IgD-negative memory B cell (primary cell): Measurements from ENCODE around the gene STK32B. TPM values are rescaled to one million over a fixed set of nuclear protein-coding genes. Genes with fewer than 3 reads are reported as not detected.

Experiments used
- H3K27ac Mint-ChIP-seq, 3 donors: one replicate each; pipeline ENCODE4 v1.8.0; 2020 to 2022; ENCODE audit warnings: mild to moderate bottlenecking in 3 of 3, mixed read lengths in 3 of 3, moderate library complexity in 1 of 3
- H3K27me3 Mint-ChIP-seq: one replicate; pipeline ENCODE4 v1.8.0; 2021; ENCODE audit warnings: mixed read lengths
- H3K36me3 Mint-ChIP-seq: one replicate; pipeline ENCODE4 v1.8.0; 2020; ENCODE audit warnings: mild to moderate bottlenecking, mixed read lengths
- H3K4me1 Mint-ChIP-seq, 3 donors: one replicate each; pipeline ENCODE4 v1.8.0; 2020 to 2022; ENCODE audit warnings: mixed read lengths in 3 of 3, mild to moderate bottlenecking in 1 of 3
- H3K4me3 Mint-ChIP-seq, 4 donors: one replicate each; pipeline ENCODE4 v1.8.0; 2020 to 2022; ENCODE audit warnings: mild to moderate bottlenecking in 4 of 4, mixed read lengths in 4 of 4, moderate library complexity in 3 of 4
- H3K9me3 Mint-ChIP-seq, 3 donors: one replicate each; pipeline ENCODE4 v1.8.0; 2020 to 2021; ENCODE audit warnings: mixed read lengths in 3 of 3, mild to moderate bottlenecking in 1 of 3
- polyA plus RNA-seq: library from polyadenylated mRNA; unstranded; fragments of 300-500 nt; fragmentation: Illumina TruSeq; gene quantifications from one replicate; pipeline ENCODE4 v1.2.3, GENCODE V29; 2021

STK32B gene
- polyA plus RNA-seq, 1 donor from 2014 or later = not detected

GRCh38 chr4:5517372-5517771 lies 466.1 kb downstream of the STK32B start:
- H3K4me3 Mint-ChIP-seq = no peak overlapping the region
- no peaks in the 10 kb centered on the region for H3K36me3 Mint-ChIP-seq
- H3K27me3 Mint-ChIP-seq = no peaks in the 10 kb centered on the region
- peaks cover 0 to 12% (median 5%) of the 10 kb centered on the region in 3 donors for H3K9me3 Mint-ChIP-seq
- H3K4me1 Mint-ChIP-seq = no peaks in the 10 kb centered on the region
- H3K27ac Mint-ChIP-seq = no peak overlapping the region

- no peaks in the 10 kb centered on the region for H3K4me1 Mint-ChIP-seq
- no peaks in the 10 kb centered on the region for H3K27me3 Mint-ChIP-seq
- H3K9me3 Mint-ChIP-seq = peaks cover 8 to 11% (median 9%) of the 10 kb centered on the region in 3 donors
- no peaks in the 10 kb centered on the region for H3K36me3 Mint-ChIP-seq
- H3K4me3 Mint-ChIP-seq = no peak overlapping the region
- no peak overlapping the region for H3K27ac Mint-ChIP-seq
Observed at GRCh38 chr4:5524446-5525299, 473.4 kb downstream of the STK32B start.

GRCh38 chr4:5526080-5526846 lies 475.0 kb downstream of the STK32B start:
- H3K27me3 Mint-ChIP-seq = no peaks in the 10 kb centered on the region
- no peak overlapping the region for H3K4me3 Mint-ChIP-seq
- H3K27ac Mint-ChIP-seq = no peak overlapping the region
- no peaks in the 10 kb centered on the region for H3K4me1 Mint-ChIP-seq
- H3K36me3 Mint-ChIP-seq = no peaks in the 10 kb centered on the region
- peaks cover 6 to 8% (median 7%) of the 10 kb centered on the region in 3 donors for H3K9me3 Mint-ChIP-seq

- Mint-ChIP-seq H3K36me3 (no peaks in the 10 kb centered on the region), H3K27me3 (no peaks in the 10 kb centered on the region), H3K4me1 (no peaks in the 10 kb centered on the region), H3K4me3 (no peak overlapping the region), H3K9me3 (peaks cover 4 to 8% (median 6%) of the 10 kb centered on the region in 3 donors), H3K27ac (no peak overlapping the region)
Observed at GRCh38 chr4:5527211-5527610, 475.9 kb downstream of the STK32B start.

GRCh38 chr4:5528031-5528436 lies 476.8 kb downstream of the STK32B start:
- Mint-ChIP-seq H3K4me1 (no peaks in the 10 kb centered on the region), H3K4me3 (no peak overlapping the region), H3K27me3 (no peaks in the 10 kb centered on the region), H3K27ac (no peak overlapping the region), H3K36me3 (no peaks in the 10 kb centered on the region), H3K9me3 (peaks cover 4 to 8% (median 6%) of the 10 kb centered on the region in 3 donors)

- Mint-ChIP-seq H3K4me3 (no peak overlapping the region), H3K9me3 (peaks cover 6 to 15% (median 8%) of the 10 kb centered on the region in 3 donors), H3K4me1 (peaks cover 0 to 2% (median 0%) of the 10 kb centered on the region in 3 donors), H3K36me3 (no peaks in the 10 kb centered on the region), H3K27ac (no peak overlapping the region), H3K27me3 (no peaks in the 10 kb centered on the region)
Observed at GRCh38 chr4:5532100-5532499, 480.8 kb downstream of the STK32B start.

GRCh38 chr4:5539584-5539983 lies 488.3 kb downstream of the STK32B start:
- no peak overlapping the region for H3K4me3 Mint-ChIP-seq
- H3K4me1 Mint-ChIP-seq = no peaks in the 10 kb centered on the region
- peaks cover 2% of the 10 kb centered on the region for H3K27me3 Mint-ChIP-seq
- H3K36me3 Mint-ChIP-seq = no peaks in the 10 kb centered on the region
- H3K27ac Mint-ChIP-seq = no peak overlapping the region
- H3K9me3 Mint-ChIP-seq = peaks cover 0 to 12% (median 4%) of the 10 kb centered on the region in 3 donors

- no peaks in the 10 kb centered on the region for H3K36me3 Mint-ChIP-seq
- H3K4me3 Mint-ChIP-seq = no peak overlapping the region
- peaks cover 0 to 4% (median 0%) of the 10 kb centered on the region in 3 donors for H3K9me3 Mint-ChIP-seq
- no peaks in the 10 kb centered on the region for H3K4me1 Mint-ChIP-seq
- peaks cover 2% of the 10 kb centered on the region for H3K27me3 Mint-ChIP-seq
- no peak overlapping the region for H3K27ac Mint-ChIP-seq
Observed at GRCh38 chr4:5541169-5541568, 489.9 kb downstream of the STK32B start.

- Mint-ChIP-seq H3K4me3 (no peak overlapping the region), H3K9me3 (peaks cover 0 to 4% (median 0%) of the 10 kb centered on the region in 3 donors), H3K27ac (no peak overlapping the region), H3K36me3 (no peaks in the 10 kb centered on the region), H3K4me1 (no peaks in the 10 kb centered on the region), H3K27me3 (peaks cover 2% of the 10 kb centered on the region)
Observed at GRCh38 chr4:5543681-5544080, 492.4 kb downstream of the STK32B start.

GRCh38 chr4:5544762-5545161 lies 493.5 kb downstream of the STK32B start:
- Mint-ChIP-seq H3K36me3 (no peaks in the 10 kb centered on the region), H3K4me1 (no peaks in the 10 kb centered on the region), H3K4me3 (no peak overlapping the region), H3K9me3 (peaks cover 0 to 10% (median 4%) of the 10 kb centered on the region in 3 donors), H3K27me3 (peaks cover 2% of the 10 kb centered on the region), H3K27ac (no peak overlapping the region)

GRCh38 chr4:5545271-5545670 lies 494.0 kb downstream of the STK32B start:
- no peak overlapping the region for H3K4me3 Mint-ChIP-seq
- H3K9me3 Mint-ChIP-seq = peaks cover 0 to 15% (median 4%) of the 10 kb centered on the region in 3 donors
- H3K27ac Mint-ChIP-seq = no peak overlapping the region
- H3K27me3 Mint-ChIP-seq = peaks cover 2% of the 10 kb centered on the region
- H3K36me3 Mint-ChIP-seq = no peaks in the 10 kb centered on the region
- no peaks in the 10 kb centered on the region for H3K4me1 Mint-ChIP-seq

- Mint-ChIP-seq H3K9me3 (peaks cover 3 to 18% (median 4%) of the 10 kb centered on the region in 3 donors), H3K4me3 (no peak overlapping the region), H3K36me3 (no peaks in the 10 kb centered on the region), H3K4me1 (no peaks in the 10 kb centered on the region), H3K27me3 (peaks cover 2% of the 10 kb centered on the region), H3K27ac (no peak overlapping the region)
Observed at GRCh38 chr4:5547651-5548249, 496.5 kb downstream of the STK32B start.
